OCI-LY7 (cell line): ENCODE data around the gene KLHL11.

Source experiments
- CTCF ChIP-seq: fragments of 200-600 bp; sonication (generic); conservative IDR thresholded peaks from 2 replicates; pipeline ENCODE4 v1.5.1; 2014; ENCODE audit warnings: mild to moderate bottlenecking, antibody characterized with exemption, low read length, moderate library complexity, mixed read lengths
- EZH2phosphoT487 ChIP-seq: fragments of 200-600 bp; sonication (generic); IDR thresholded peaks from 2 replicates; pipeline ENCODE4 v1.6.1; 2018; ENCODE audit warnings: low read depth, borderline replicate concordance, mild to moderate bottlenecking, mixed run types, antibody characterized with exemption, low read length, moderate library complexity, mixed read lengths

- no peak for TF ChIP-seq CTCF
- no peak for TF ChIP-seq EZH2phosphoT487
Observed at GRCh38 chr17:41873559-41874292, 8.5 kb upstream of the KLHL11 start.
